K562 (cell line): ENCODE results near the gene RPL27A. TPM values are rescaled to one million over a fixed set of nuclear protein-coding genes. Genes with fewer than 3 reads are reported as not detected.
A peak's percentile ranks its signal among the peaks of the same experiment; 100 is the strongest.

Experiments
- CCAR2 ChIP-seq: fragments of 200-400 bp; formaldehyde crosslinking; IDR thresholded peaks from 2 replicates; pipeline ENCODE4 v1.6.1; 2017; ENCODE audit warnings: mild to moderate bottlenecking, low read depth, low read length
- PML ChIP-seq: IDR thresholded peaks from 2 replicates; pipeline ENCODE4 v1.6.1; 2012; ENCODE audit warnings: low read length, inconsistent platforms
- RBBP5 ChIP-seq: fragments of 200-600 bp; sonication (generic); IDR thresholded peaks from 2 replicates; pipeline ENCODE4 v1.6.1; 2012; ENCODE audit warnings: borderline replicate concordance, mild to moderate bottlenecking, low read length, control low read depth, inconsistent platforms; ENCODE audit not compliant: insufficient read depth, poor library complexity, severe bottlenecking
- TEAD1 ChIP-seq, 2 experiments: fragments of 450-650 bp in 1 of 2; sonication (generic) in 1 of 2; formaldehyde crosslinking; IDR thresholded peaks; 2 replicates each; pipeline versions ENCODE4 v1.4.0 to v1.8.0; 2020 to 2022; ENCODE audit warnings: mild to moderate bottlenecking in 2 of 2, missing genetic modification reagents in 1 of 2
- ZBTB26 ChIP-seq: fragments of 450-650 bp; formaldehyde crosslinking; IDR thresholded peaks from 2 replicates; pipeline ENCODE4 v1.4.0; 2022; ENCODE audit warnings: missing genetic modification characterization
- ZNF143 ChIP-seq: sonication (generic); formaldehyde crosslinking; IDR thresholded peaks from 2 replicates; pipeline ENCODE4 v1.9.0; 2022; ENCODE audit warnings: mild to moderate bottlenecking, missing genetic modification reagents
- ZNF561 ChIP-seq: fragments of 450-650 bp; formaldehyde crosslinking; conservative IDR thresholded peaks from 2 replicates; pipeline ENCODE4 v1.4.0; 2020; ENCODE audit warnings: mild to moderate bottlenecking, moderate library complexity
- polyA plus RNA-seq, 8 experiments: library from polyadenylated mRNA; depleted of rRNA in 4 of 8; stranded (reverse) in 5 of 8; unstranded in 3 of 8; fragments of >200 nt; fragmentation: Nextera tagmentation in 2 of 8; fragmentation: Illumina TruSeq in 1 of 8; extraction: Ambion mirVana in 2 of 8; extraction: Trizol in 1 of 8; gene quantifications; 2 replicates each; pipeline versions ENCODE4 v1.2.1 to v1.2.3, GENCODE V29; 2011 to 2014; ENCODE audit warnings: inconsistent platforms in 1 of 8, missing spikeins in 1 of 8
- total RNA-seq, 7 experiments: library from RNA; depleted of rRNA in 6 of 7; stranded (reverse); fragments of >200 nt in 6 of 7; fragmentation: Illumina TruSeq in 2 of 7; extraction: Trizol in 2 of 7; gene quantifications; 2 replicates each; pipeline versions ENCODE4 v1.2.1 to v1.2.3, GENCODE V29; 2011 to 2021; ENCODE audit warnings: low replicate concordance in 1 of 7
- TF ChIP-seq, protein P1 (sequence below): fragments of 450-650 bp; IDR thresholded peaks from 2 replicates; pipeline ENCODE4 v1.6.1; 2016; ENCODE audit warnings: mild to moderate bottlenecking, moderate library complexity
- TF ChIP-seq, protein P2 (sequence below): fragments of 450-650 bp; formaldehyde crosslinking; IDR thresholded peaks from 2 replicates; pipeline ENCODE4 v1.4.0; 2020; ENCODE audit warnings: mild to moderate bottlenecking, moderate library complexity

Gene RPL27A
- total and polyA plus RNA-seq, 9 of the 15 experiments (the other 6 are each of a cell fraction or from before 2014, with no cell fraction given): 790 to 4,241 (median 2,267) TPM

GRCh38 chr11:8688414-8689362 is 6.1 kb downstream of the RPL27A start (continued):
- TF ChIP-seq, protein P1, sequence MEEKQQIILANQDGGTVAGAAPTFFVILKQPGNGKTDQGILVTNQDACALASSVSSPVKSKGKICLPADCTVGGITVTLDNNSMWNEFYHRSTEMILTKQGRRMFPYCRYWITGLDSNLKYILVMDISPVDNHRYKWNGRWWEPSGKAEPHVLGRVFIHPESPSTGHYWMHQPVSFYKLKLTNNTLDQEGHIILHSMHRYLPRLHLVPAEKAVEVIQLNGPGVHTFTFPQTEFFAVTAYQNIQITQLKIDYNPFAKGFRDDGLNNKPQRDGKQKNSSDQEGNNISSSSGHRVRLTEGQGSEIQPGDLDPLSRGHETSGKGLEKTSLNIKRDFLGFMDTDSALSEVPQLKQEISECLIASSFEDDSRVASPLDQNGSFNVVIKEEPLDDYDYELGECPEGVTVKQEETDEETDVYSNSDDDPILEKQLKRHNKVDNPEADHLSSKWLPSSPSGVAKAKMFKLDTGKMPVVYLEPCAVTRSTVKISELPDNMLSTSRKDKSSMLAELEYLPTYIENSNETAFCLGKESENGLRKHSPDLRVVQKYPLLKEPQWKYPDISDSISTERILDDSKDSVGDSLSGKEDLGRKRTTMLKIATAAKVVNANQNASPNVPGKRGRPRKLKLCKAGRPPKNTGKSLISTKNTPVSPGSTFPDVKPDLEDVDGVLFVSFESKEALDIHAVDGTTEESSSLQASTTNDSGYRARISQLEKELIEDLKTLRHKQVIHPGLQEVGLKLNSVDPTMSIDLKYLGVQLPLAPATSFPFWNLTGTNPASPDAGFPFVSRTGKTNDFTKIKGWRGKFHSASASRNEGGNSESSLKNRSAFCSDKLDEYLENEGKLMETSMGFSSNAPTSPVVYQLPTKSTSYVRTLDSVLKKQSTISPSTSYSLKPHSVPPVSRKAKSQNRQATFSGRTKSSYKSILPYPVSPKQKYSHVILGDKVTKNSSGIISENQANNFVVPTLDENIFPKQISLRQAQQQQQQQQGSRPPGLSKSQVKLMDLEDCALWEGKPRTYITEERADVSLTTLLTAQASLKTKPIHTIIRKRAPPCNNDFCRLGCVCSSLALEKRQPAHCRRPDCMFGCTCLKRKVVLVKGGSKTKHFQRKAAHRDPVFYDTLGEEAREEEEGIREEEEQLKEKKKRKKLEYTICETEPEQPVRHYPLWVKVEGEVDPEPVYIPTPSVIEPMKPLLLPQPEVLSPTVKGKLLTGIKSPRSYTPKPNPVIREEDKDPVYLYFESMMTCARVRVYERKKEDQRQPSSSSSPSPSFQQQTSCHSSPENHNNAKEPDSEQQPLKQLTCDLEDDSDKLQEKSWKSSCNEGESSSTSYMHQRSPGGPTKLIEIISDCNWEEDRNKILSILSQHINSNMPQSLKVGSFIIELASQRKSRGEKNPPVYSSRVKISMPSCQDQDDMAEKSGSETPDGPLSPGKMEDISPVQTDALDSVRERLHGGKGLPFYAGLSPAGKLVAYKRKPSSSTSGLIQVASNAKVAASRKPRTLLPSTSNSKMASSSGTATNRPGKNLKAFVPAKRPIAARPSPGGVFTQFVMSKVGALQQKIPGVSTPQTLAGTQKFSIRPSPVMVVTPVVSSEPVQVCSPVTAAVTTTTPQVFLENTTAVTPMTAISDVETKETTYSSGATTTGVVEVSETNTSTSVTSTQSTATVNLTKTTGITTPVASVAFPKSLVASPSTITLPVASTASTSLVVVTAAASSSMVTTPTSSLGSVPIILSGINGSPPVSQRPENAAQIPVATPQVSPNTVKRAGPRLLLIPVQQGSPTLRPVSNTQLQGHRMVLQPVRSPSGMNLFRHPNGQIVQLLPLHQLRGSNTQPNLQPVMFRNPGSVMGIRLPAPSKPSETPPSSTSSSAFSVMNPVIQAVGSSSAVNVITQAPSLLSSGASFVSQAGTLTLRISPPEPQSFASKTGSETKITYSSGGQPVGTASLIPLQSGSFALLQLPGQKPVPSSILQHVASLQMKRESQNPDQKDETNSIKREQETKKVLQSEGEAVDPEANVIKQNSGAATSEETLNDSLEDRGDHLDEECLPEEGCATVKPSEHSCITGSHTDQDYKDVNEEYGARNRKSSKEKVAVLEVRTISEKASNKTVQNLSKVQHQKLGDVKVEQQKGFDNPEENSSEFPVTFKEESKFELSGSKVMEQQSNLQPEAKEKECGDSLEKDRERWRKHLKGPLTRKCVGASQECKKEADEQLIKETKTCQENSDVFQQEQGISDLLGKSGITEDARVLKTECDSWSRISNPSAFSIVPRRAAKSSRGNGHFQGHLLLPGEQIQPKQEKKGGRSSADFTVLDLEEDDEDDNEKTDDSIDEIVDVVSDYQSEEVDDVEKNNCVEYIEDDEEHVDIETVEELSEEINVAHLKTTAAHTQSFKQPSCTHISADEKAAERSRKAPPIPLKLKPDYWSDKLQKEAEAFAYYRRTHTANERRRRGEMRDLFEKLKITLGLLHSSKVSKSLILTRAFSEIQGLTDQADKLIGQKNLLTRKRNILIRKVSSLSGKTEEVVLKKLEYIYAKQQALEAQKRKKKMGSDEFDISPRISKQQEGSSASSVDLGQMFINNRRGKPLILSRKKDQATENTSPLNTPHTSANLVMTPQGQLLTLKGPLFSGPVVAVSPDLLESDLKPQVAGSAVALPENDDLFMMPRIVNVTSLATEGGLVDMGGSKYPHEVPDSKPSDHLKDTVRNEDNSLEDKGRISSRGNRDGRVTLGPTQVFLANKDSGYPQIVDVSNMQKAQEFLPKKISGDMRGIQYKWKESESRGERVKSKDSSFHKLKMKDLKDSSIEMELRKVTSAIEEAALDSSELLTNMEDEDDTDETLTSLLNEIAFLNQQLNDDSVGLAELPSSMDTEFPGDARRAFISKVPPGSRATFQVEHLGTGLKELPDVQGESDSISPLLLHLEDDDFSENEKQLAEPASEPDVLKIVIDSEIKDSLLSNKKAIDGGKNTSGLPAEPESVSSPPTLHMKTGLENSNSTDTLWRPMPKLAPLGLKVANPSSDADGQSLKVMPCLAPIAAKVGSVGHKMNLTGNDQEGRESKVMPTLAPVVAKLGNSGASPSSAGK: peak; percentile 71
- TF ChIP-seq, protein P2, sequence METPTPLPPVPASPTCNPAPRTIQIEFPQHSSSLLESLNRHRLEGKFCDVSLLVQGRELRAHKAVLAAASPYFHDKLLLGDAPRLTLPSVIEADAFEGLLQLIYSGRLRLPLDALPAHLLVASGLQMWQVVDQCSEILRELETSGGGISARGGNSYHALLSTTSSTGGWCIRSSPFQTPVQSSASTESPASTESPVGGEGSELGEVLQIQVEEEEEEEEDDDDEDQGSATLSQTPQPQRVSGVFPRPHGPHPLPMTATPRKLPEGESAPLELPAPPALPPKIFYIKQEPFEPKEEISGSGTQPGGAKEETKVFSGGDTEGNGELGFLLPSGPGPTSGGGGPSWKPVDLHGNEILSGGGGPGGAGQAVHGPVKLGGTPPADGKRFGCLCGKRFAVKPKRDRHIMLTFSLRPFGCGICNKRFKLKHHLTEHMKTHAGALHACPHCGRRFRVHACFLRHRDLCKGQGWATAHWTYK (CRISPR knock-in tag): peak; percentile 83; the same call in 1 of the 2 replicates
- peak; percentile 87 for TF ChIP-seq RBBP5
- TF ChIP-seq ZBTB26 (CRISPR knock-in tag): 0 out of 2 replicates have a peak, but pooled peaks have one; percentile 12
- TF ChIP-seq CCAR2: no peak
- TF ChIP-seq ZNF143 (CRISPR knock-in tag): no peak
- TF ChIP-seq ZNF561 (CRISPR knock-in tag): no peak
- TF ChIP-seq TEAD1 (CRISPR knock-in tag; IDR thresholded peaks at IDR 0.05): 0 out of 4 replicates have a peak, but pooled peaks of 1 of the 2 experiments have one; percentile 3
- TF ChIP-seq PML: peak; percentile 72
